ENCODE data around the gene HECW1.
"Not testable (repeated sequence)": the region's sequence is repeated elsewhere in the genome, so short reads cannot be mapped to it uniquely, and the experiment has no call there.

HECW1 gene

DNA sequence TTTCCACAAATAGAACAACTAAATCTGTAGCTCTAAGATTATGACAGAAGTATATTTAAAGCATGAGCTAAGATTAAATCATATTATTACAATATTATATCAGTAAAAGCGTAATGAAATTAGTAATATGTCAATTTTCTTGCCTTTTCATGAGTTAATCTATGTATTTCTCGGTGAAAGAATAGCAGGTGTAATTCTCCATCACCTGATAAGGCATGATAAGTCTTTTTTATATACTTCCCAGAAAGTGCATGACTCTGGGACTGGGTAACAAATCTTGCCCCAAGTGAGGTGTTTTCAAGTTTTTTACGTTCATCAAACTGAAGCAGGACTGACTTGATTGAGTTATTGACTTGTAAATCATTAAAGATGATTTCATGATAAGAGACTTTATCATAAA lies 100.5 kb downstream of the HECW1 start:
- TF ChIP-seq, protein P1, sequence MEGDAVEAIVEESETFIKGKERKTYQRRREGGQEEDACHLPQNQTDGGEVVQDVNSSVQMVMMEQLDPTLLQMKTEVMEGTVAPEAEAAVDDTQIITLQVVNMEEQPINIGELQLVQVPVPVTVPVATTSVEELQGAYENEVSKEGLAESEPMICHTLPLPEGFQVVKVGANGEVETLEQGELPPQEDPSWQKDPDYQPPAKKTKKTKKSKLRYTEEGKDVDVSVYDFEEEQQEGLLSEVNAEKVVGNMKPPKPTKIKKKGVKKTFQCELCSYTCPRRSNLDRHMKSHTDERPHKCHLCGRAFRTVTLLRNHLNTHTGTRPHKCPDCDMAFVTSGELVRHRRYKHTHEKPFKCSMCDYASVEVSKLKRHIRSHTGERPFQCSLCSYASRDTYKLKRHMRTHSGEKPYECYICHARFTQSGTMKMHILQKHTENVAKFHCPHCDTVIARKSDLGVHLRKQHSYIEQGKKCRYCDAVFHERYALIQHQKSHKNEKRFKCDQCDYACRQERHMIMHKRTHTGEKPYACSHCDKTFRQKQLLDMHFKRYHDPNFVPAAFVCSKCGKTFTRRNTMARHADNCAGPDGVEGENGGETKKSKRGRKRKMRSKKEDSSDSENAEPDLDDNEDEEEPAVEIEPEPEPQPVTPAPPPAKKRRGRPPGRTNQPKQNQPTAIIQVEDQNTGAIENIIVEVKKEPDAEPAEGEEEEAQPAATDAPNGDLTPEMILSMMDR (IDR thresholded peaks at IDR 0.05; ENCODE audit: low read depth, low read length) = no peak
- no peaks in the 10 kb centered on the region for H3K9me3 ChIP-seq (ENCODE audit: severe bottlenecking)

DNA sequence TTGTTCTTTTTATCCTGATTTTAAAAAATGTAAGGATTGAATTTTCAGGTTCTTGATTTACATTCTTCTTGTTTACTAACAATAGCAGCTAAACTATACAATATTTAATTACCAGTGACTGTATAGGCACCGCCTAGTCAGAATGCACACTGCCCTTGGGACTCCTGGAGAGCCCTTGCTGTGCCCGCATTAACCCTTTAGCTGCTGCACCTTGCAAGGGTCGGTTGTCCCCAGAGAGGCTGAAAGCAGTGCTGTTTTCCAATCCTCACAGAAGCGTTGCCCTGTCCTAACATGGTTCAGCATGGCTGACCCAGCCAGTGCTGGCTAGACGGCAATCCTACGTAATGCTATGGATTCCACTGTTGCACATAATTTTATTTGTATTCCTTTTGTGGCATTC lies 102.6 kb downstream of the HECW1 start:
- DNase-seq = no peak
- H3K36me3 ChIP-seq = no peaks in the 10 kb centered on the region
- no peak overlapping the region for H3K4me3 ChIP-seq (ENCODE audit: low read depth, low read length)
- TF ChIP-seq, protein P1 (IDR thresholded peaks at IDR 0.05; ENCODE audit: low read depth, low read length) = no peak
- no peaks in the 10 kb centered on the region for H3K9me3 ChIP-seq (ENCODE audit: severe bottlenecking)
- no peak overlapping the region for H3K27ac ChIP-seq
- no peaks in the 10 kb centered on the region for H3K27me3 ChIP-seq (ENCODE audit: insufficient read depth, low read depth, severe bottlenecking)

More for the DNA sequence above, 100.5 kb downstream of the HECW1 start:
- DNase-seq = no peak
- no peaks in the 10 kb centered on the region for H3K27me3 ChIP-seq (ENCODE audit: insufficient read depth, low read depth, severe bottlenecking)
- no peaks in the 10 kb centered on the region for H3K36me3 ChIP-seq
- H3K27ac ChIP-seq = no peak overlapping the region
- no peak overlapping the region for H3K4me3 ChIP-seq (ENCODE audit: low read depth, low read length)

DNA sequence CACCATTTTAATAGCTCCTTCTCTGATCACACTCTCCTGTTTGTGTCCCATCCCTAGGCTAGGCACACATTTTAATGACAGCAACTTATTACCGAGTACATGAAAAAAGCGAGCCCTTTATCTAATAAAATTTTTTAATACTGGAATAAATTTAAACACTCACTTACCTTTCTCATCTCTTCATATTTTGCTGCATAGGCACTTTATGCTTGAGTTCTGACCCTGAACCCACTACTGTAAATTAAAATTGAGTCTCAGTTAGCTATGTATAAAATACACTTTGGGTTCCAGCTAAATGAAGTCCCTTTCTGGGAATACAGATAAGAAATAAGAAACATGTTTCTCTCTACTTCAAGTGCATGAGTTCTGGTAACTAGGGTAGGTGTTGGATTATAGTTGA lies 104.6 kb downstream of the HECW1 start:
- no peak overlapping the region for H3K27ac ChIP-seq
- no peaks in the 10 kb centered on the region for H3K27me3 ChIP-seq (ENCODE audit: insufficient read depth, low read depth, severe bottlenecking)
- DNase-seq = no peak
- H3K36me3 ChIP-seq = no peaks in the 10 kb centered on the region
- TF ChIP-seq, protein P1 (IDR thresholded peaks at IDR 0.05; ENCODE audit: low read depth, low read length) = no peak
- H3K9me3 ChIP-seq (ENCODE audit: severe bottlenecking) = no peaks in the 10 kb centered on the region
- H3K4me3 ChIP-seq (ENCODE audit: low read depth, low read length) = no peak overlapping the region

DNA sequence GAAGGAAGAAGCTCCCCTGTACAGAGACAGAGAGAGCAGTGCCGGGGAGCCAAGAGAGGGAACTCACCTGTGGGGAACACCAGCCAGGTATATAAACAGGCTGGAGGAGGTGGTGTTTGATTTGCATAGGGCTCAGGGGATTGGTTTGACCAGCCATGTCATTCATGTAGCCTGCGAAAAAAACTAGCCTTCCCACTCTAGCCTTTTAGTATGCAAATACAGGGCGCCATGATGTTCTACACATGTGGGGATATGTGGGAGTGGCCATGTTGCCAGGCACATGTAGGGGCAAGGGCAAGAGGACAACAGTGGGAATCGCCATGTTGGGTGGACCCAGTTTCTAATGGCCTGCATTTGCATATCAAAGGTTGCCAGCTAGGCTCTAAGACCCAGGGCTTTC lies 106.5 kb downstream of the HECW1 start:
- H3K27ac ChIP-seq; H3K4me3 ChIP-seq (ENCODE audit: low read depth, low read length); H3K36me3 ChIP-seq; H3K9me3 ChIP-seq (ENCODE audit: severe bottlenecking); H3K27me3 ChIP-seq (ENCODE audit: insufficient read depth, low read depth, severe bottlenecking); DNase-seq: not testable (repeated sequence)

- no peaks in the 10 kb centered on the region for H3K27me3 ChIP-seq (ENCODE audit: insufficient read depth, low read depth, severe bottlenecking)
- TF ChIP-seq, protein P1 (IDR thresholded peaks at IDR 0.05; ENCODE audit: low read depth, low read length) = no peak
- no peak overlapping the region for H3K4me3 ChIP-seq (ENCODE audit: low read depth, low read length)
- no peaks in the 10 kb centered on the region for H3K9me3 ChIP-seq (ENCODE audit: severe bottlenecking)
- no peak overlapping the region for H3K27ac ChIP-seq
- H3K36me3 ChIP-seq = no peaks in the 10 kb centered on the region
- no peak for DNase-seq
These were observed 107.8 kb downstream of the HECW1 start for GRCh38 chr7:43220250-43220649.

GRCh38 chr7:43220742-43221141 lies 108.3 kb downstream of the HECW1 start:
- Histone ChIP-seq H3K9me3 (ENCODE audit: severe bottlenecking) (no peaks in the 10 kb centered on the region), H3K4me3 (ENCODE audit: low read depth, low read length) (no peak overlapping the region), H3K27me3 (ENCODE audit: insufficient read depth, low read depth, severe bottlenecking) (no peaks in the 10 kb centered on the region), H3K27ac (no peak overlapping the region), H3K36me3 (no peaks in the 10 kb centered on the region)
- TF ChIP-seq, protein P1 (IDR thresholded peaks at IDR 0.05; ENCODE audit: low read depth, low read length) = no peak
- no peak for DNase-seq
